ENCODE measurements around the gene CDH13. TPM values are rescaled to one million over a fixed set of nuclear protein-coding genes. Genes with fewer than 3 reads are reported as not detected.

CDH13 gene
- total RNA-seq, 1 donor, result 102 TPM

DNA sequence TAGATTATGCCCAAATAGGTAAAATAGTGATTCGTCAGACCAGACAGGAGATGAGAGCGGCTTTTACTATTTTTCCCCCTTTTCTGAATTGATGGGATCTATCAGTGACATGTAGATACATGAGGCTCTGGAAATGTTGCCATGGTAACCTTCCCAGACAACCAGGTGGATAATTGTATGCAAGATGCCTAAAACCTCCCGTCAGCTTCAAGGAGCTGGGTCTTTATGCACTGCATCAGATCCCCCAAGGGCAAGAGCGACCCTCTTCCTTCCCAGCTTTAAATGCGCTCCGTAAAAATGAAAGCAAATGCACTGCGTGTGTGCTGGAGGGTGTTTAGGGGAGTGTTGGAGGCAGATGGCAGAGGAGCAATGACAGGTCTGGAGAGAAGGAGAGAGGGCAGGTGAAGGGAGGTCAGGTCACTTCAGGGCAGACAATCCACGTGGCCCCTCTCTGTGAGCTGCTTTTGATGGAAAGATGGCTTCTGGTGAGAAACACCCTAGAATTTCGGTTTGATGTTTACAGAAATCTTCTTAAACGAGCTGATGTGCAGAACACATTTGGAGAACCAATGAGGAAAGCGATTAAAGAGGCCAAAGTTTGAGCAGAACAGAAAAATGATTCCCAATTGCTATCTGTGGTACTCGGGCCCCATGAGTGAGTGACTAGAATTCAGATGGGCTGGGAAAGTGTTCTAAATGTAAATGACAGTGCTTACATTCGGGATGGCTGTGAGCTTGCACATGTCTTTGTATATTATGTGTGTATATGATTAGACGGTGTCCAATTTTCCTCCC, 719.3 kb downstream of the CDH13 start:
- peak overlapping the region; percentile 25 for H3K4me3 ChIP-seq (ENCODE audit: insufficient read depth, low read length)
- H3K27ac ChIP-seq (ENCODE audit: low read depth, low read length), result no peak overlapping the region
- H3K4me2 ChIP-seq (ENCODE audit: insufficient read depth, low read length), result no peak overlapping the region
- no peaks in the 10 kb centered on the region for H3K27me3 ChIP-seq (ENCODE audit: insufficient read depth, low read length)
- no peaks in the 10 kb centered on the region for H3K36me3 ChIP-seq (ENCODE audit: insufficient read depth, low read length)
- no peak for DNase-seq (ENCODE audit: insufficient read length, low spot score, missing footprints)
- no peak overlapping the region for H2AFZ ChIP-seq (ENCODE audit: low read length)
- TF ChIP-seq, protein P1, sequence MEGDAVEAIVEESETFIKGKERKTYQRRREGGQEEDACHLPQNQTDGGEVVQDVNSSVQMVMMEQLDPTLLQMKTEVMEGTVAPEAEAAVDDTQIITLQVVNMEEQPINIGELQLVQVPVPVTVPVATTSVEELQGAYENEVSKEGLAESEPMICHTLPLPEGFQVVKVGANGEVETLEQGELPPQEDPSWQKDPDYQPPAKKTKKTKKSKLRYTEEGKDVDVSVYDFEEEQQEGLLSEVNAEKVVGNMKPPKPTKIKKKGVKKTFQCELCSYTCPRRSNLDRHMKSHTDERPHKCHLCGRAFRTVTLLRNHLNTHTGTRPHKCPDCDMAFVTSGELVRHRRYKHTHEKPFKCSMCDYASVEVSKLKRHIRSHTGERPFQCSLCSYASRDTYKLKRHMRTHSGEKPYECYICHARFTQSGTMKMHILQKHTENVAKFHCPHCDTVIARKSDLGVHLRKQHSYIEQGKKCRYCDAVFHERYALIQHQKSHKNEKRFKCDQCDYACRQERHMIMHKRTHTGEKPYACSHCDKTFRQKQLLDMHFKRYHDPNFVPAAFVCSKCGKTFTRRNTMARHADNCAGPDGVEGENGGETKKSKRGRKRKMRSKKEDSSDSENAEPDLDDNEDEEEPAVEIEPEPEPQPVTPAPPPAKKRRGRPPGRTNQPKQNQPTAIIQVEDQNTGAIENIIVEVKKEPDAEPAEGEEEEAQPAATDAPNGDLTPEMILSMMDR (IDR thresholded peaks at IDR 0.05; ENCODE audit: extremely low read depth, low read depth, low read length), result no peak
- no peaks in the 10 kb centered on the region for H4K20me1 ChIP-seq (ENCODE audit: insufficient read depth, low read length)
- peaks cover 15% of the 10 kb centered on the region for H3K4me1 ChIP-seq (ENCODE audit: insufficient read depth, low read length)
- H3K79me2 ChIP-seq (ENCODE audit: insufficient read depth, low read length), result no peaks in the 10 kb centered on the region
- no peaks in the 10 kb centered on the region for H3K9me3 ChIP-seq (ENCODE audit: low read depth, low read length)

DNA sequence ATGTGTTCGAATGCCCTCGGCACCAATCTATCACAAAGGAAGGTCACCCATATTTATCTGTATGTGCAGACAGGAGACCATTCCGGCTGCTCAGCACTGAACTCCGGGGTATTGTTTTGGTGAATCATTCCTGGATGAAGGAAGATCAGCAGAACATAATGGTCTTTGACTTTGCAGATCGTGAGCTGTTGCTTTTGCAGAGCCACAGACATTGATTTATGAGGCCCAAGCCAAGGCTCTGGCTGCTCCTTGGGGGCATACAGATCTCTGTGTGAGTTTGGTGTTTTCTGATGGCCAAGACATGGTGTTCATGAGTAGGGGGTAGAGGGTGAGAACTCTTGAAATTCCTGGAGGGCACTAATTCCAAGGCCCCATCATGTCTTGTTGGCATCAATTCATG, 722.2 kb downstream of the CDH13 start:
- DNase-seq (ENCODE audit: insufficient read length, low spot score, missing footprints), result peak; percentile 29
- no peak overlapping the region for H2AFZ ChIP-seq (ENCODE audit: low read length)
- no peak overlapping the region for H3K4me2 ChIP-seq (ENCODE audit: insufficient read depth, low read length)
- H3K27me3 ChIP-seq (ENCODE audit: insufficient read depth, low read length), result no peaks in the 10 kb centered on the region
- H3K4me3 ChIP-seq (ENCODE audit: insufficient read depth, low read length), result no peak overlapping the region
- H3K79me2 ChIP-seq (ENCODE audit: insufficient read depth, low read length), result no peaks in the 10 kb centered on the region
- H3K9me3 ChIP-seq (ENCODE audit: low read depth, low read length), result no peaks in the 10 kb centered on the region
- no peak overlapping the region for H3K27ac ChIP-seq (ENCODE audit: low read depth, low read length)
- peaks cover 6% of the 10 kb centered on the region for H3K4me1 ChIP-seq (ENCODE audit: insufficient read depth, low read length)
- H3K36me3 ChIP-seq (ENCODE audit: insufficient read depth, low read length), result no peaks in the 10 kb centered on the region
- H4K20me1 ChIP-seq (ENCODE audit: insufficient read depth, low read length), result no peaks in the 10 kb centered on the region
- TF ChIP-seq, protein P1 (IDR thresholded peaks at IDR 0.05; ENCODE audit: extremely low read depth, low read depth, low read length), result no peak

DNA sequence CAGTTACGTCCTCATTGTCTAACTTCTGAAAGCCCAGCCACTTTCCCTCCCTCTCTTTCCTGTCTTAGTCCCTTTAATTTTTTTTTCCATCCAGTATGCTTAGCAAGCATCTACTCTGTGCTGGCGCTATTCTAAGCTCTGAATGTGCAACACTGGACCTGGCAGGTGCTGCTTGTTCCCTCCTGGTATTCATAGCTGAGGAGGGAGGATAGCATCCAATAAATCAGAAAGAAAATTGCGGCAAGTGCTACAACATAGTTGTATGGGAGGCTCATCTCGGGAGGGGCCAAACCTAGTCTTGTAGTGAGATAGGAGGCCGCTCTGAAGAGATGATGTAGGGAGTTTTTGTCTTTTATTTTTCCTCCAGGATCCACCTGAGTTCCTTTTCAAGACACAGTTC, 723.7 kb downstream of the CDH13 start:
- no peak for DNase-seq (ENCODE audit: insufficient read length, low spot score, missing footprints)
- Histone ChIP-seq H3K4me3 (ENCODE audit: insufficient read depth, low read length) (no peak overlapping the region), H3K36me3 (ENCODE audit: insufficient read depth, low read length) (no peaks in the 10 kb centered on the region), H3K79me2 (ENCODE audit: insufficient read depth, low read length) (no peaks in the 10 kb centered on the region), H4K20me1 (ENCODE audit: insufficient read depth, low read length) (no peaks in the 10 kb centered on the region), H3K9me3 (ENCODE audit: low read depth, low read length) (no peaks in the 10 kb centered on the region), H3K4me1 (ENCODE audit: insufficient read depth, low read length) (no peaks in the 10 kb centered on the region), H3K27ac (ENCODE audit: low read depth, low read length) (no peak overlapping the region), H3K4me2 (ENCODE audit: insufficient read depth, low read length) (no peak overlapping the region), H3K27me3 (ENCODE audit: insufficient read depth, low read length) (no peaks in the 10 kb centered on the region), H2AFZ (ENCODE audit: low read length) (no peak overlapping the region)
- TF ChIP-seq, protein P1 (IDR thresholded peaks at IDR 0.05; ENCODE audit: extremely low read depth, low read depth, low read length), result no peak

DNA sequence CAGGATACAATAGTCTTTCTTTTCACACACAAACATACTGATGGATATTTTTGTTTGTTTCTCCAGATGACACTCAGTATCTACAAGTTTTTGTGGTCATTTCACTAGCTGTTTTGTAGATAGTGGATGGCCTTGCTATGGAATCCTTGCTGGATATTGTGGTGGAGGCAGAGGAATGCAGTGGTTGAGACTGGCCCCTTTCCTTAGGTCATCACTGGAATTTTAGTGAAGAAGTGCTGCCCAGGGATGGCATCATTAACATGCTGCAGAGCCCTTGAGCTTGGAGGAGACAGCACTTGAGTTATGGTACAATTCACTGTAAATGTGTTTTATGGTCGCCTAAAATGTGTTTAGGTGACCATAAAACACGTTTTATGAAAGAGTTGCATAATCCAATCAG, 725.1 kb downstream of the CDH13 start:
- Histone ChIP-seq H3K4me1 (ENCODE audit: insufficient read depth, low read length) (no peaks in the 10 kb centered on the region), H3K79me2 (ENCODE audit: insufficient read depth, low read length) (no peaks in the 10 kb centered on the region), H3K36me3 (ENCODE audit: insufficient read depth, low read length) (no peaks in the 10 kb centered on the region), H3K27ac (ENCODE audit: low read depth, low read length) (no peak overlapping the region), H3K4me3 (ENCODE audit: insufficient read depth, low read length) (no peak overlapping the region), H3K4me2 (ENCODE audit: insufficient read depth, low read length) (no peak overlapping the region), H3K27me3 (ENCODE audit: insufficient read depth, low read length) (no peaks in the 10 kb centered on the region), H2AFZ (ENCODE audit: low read length) (no peak overlapping the region), H4K20me1 (ENCODE audit: insufficient read depth, low read length) (no peaks in the 10 kb centered on the region), H3K9me3 (ENCODE audit: low read depth, low read length) (no peaks in the 10 kb centered on the region)
- peak; percentile 29 for DNase-seq (ENCODE audit: insufficient read length, low spot score, missing footprints)
- TF ChIP-seq, protein P1 (IDR thresholded peaks at IDR 0.05; ENCODE audit: extremely low read depth, low read depth, low read length), result no peak
